NCI-H1694 treated with DMSO at 0.1 percent for 48 hours (cell line): ENCODE data around the gene MINDY3.

Source experiments
- DNase-seq: peaks from one replicate; lab custom pipeline; 2025; lab: John Stamatoyannopoulos, UW

MINDY3 gene

DNA sequence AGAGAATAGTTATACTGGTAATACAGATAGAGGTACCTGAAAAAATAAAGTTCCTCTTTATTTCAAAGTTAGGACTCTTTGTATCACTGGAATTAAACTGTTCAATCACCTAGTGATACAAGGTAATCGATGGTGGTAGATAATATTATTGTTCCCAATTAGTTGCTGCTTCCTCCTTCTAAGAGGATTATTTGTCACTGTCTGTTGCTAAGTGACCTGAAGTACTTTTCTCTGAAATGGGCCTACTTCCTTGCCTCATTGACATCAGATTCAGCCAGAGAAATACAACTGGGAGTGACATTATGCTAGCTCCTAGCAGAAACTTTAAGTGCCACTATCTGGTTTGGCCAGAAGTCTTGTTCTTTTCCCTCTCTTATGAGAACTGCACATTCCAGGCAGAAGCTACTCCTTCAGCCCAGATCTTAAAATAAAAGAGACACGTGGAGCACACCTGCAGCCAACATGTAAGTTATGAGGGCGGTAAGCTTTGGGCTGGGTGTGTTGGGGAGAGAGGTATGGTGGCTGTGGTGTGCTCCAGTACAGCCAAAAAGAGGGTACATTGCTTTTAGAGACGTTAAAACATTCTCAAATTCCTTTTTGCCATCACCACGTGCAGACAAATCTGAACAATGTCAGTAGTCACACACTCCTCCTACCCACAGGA lies 54.8 kb downstream of the MINDY3 start:
- DNase-seq, result no peak

DNA sequence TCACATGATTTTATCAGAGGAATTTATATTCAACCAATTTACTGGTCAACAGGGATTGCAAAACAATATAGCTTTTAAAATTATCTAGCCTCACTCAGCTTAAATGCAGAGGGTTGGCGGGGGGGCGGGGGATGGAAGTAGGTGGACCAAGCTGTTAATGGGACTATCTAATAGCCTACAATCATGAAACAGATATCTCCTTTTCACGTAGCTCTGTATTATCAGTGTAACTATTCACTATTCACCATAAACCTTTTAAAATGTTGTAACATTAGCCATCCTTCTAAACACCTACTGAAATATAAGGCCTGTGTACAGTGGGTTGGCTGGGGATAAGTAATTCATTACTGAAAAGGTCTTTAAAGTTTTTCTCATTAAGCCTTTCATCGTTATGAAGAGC lies 56.2 kb downstream of the MINDY3 start:
- no peak for DNase-seq

DNA sequence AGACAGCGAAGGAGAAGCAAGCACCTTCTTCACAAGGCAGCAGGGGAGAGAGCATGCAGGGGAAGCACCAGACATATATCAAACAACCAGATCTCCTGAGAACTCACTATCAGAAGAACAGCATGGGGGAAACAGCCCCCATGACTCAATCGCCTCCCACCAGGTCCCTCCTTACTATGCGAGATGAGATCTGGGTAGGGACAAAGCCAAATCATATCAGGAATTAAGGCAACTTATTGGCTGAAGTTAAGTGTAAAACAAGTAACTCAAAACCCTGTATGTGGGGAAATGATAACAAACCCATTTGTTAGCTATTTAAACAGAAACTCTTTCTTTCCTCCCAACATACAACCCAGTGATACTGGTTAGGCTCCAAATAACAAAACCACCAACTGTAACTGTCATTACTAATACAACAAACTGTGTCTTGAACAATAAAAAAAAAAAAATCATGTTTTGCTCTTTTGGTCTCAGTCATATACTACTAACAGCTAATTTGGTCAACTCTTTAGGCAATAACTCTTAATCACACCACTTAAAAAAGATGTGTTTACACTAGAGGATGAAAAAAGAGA lies 57.8 kb downstream of the MINDY3 start:
- no peak for DNase-seq

DNA sequence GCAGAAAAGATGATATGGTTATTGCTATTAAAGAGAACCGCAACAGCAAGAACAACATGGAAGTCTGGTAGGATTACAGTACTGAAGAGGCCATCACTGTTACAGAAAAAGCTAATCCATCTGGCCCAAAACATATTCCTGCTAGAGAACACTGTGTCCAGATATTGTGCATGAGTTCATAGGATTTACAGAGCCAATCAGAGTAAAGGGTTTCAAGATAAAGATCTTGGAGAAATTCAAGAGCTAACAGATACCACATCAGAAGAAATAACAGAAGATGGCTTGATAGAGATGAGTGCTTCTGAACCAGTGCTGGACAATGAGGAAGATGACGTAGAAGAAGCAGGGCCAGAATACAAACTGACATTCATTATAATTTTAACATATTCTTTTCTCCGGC lies 58.7 kb downstream of the MINDY3 start:
- DNase-seq, result no peak

DNA sequence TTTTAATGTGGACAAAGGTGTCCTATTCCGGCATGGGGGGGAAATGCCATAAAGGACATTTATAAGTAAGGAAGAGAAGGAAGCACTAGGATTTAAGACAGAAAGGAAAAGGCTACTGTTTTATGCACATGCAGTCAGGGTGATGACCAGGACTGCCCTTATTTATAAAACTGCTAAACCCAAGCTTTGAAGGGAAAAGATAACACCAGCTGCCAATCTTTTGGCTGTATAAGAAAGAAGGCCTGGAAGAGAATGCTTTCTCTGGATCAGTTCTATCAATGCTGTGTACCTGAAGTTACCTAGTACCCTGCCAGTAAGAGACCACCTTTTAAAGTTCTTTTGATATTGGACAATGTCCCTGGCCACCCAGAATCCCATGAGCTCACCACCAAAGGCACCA lies 59.2 kb downstream of the MINDY3 start:
- no peak for DNase-seq

DNA sequence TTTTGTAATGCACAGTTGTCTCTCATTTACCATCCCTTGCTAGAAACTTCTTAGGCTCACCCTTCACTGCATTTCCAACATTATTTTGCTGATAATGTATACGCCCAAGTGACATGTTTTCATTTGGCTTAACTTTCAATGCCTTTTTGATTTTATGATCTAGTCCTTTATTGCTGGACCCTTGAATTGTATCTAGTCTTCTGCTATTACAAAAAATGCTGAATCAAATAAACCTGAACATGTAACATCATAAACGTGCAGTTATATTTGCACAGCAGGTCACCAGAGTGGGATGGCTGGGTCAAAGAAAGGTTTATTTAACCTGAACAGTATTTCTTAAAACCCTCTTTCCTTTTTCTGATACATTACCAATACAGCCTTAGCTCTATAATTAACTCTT lies 63.0 kb downstream of the MINDY3 start:
- DNase-seq, result no peak

DNA sequence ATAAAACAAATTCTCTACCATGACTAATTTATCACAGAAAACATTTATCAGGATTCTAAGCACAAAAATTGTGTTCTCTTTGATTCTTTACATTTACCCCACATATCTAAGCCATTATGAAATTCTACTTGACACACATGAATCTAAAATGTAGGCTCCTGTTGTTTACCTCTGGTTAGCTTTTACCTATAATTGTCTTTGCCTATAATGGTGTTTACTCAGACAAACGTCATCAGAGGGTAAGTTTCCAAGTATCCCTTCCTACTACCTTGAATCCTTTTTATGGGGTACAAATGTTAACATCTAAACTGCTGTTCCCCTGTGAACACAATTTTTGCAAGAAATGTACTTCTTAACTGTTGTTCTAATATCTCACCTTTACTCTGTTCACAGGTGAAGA lies 63.5 kb downstream of the MINDY3 start:
- DNase-seq, result no peak

DNA sequence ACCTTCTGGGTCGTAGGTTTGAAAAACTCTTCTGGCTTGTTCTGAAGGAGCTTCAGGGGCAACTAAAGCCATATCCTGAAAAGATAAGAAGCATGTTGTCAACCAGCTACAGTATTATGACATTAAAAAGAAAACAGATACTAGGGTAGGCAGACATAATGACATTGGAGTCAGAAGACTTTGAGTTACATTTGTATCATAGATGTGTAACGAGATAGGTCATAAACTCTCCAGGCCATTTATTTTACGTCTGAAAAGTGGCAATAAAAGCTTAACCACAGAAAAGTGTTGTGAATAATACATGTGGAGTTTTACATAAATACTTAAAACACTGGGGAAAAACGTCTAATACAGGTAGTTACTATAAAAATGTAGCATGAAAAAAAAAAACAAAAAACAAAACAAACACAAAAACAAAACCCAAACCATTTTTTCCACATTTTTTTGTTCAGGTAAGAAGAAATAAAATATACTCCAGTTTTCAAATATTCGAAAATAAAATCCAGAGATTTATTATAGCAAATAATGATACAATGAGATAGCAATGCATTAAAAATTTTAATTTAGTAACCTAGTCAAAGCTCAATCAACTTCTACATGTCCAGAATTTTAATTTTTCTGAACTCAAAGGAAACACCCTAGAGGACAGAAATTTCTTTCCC lies 64.1 kb downstream of the MINDY3 start:
- no peak for DNase-seq

DNA sequence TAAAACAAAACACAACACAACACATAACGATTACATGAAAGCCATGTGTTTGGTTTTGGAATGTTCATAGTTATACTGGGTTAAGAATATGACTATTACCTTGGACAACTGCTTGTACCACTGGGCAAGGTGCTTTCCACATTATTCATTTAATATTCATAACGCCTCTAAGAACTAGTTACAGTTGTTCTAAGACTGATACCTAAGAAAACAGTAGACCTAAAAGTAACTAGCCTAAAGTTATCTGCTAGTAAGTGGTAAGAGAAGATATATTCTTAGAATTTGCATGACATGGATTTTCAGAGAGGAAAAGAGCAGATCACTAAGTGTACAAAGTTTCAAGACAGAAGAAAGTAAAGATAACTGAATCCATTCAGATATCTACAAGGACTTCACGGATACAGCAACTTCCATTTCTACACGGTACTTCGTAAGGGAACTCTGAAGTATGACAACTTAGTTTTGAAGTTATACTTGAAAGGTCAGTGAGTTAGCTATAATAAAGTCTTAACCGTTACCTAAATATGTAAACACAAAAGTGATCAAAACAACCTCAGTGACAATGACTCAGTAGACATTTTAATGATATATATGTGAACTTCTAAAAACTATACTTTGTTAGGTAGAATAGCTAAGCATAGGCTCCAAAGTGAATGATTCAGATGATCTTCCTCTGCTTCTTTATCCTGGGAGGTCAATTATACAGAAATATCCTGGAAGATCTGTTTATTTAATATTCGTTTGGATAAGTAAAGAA lies 65.1 kb downstream of the MINDY3 start:
- no peak for DNase-seq

DNA sequence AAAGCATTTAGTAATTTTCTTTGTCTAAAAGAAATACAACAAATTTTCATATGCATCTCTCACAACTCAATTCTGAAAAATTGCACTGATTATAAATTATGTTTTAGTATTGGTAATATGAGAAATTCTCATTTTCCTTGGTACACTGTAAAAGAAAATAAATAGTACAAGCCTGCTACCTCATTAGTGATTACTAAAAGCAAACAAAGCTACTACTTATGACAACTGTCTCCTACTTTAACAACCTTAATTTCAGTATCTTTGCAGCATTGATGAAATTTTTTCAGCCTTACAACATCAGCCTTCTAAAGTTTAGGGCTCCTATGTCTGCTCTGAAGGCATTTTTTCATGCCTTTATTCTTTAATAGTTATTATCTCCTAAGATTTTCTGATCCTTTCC lies 65.7 kb downstream of the MINDY3 start:
- DNase-seq, result no peak

DNA sequence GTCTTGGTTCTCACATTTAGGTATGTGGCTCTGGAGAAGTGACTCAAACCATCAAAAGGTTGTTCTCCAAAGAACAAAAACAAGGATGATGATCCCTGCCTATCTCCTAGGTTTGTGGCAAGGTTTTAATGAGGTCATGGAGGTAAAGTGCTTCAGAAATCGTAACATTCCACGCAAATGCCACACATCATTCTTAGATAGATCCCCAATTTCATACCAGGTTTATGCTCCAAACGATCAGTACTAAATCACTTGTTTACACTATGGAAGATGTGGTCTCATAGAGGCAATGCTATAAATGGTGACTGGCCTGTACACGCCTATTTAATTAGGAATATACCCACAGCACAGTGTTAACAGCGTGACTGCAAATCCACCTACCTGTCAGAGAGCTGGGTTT lies 66.6 kb downstream of the MINDY3 start:
- no peak for DNase-seq

DNA sequence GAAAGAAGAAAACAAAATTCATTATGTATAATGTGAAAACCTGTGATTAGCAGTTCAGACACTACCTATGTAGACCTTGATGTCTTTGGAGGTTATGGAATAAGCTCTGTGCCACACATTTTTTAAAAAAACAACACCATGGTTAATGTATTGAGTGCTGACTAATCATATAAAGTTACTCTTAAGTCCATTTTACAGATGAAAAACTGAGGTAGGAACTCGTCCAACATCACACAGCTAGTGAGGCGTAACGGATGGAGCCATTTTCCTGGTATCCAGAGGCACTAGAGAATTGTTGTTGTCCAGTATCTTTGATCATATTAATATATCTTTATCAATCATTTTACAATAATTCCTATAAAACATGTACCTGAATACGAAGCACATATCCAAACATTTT lies 67.5 kb downstream of the MINDY3 start:
- no peak for DNase-seq

DNA sequence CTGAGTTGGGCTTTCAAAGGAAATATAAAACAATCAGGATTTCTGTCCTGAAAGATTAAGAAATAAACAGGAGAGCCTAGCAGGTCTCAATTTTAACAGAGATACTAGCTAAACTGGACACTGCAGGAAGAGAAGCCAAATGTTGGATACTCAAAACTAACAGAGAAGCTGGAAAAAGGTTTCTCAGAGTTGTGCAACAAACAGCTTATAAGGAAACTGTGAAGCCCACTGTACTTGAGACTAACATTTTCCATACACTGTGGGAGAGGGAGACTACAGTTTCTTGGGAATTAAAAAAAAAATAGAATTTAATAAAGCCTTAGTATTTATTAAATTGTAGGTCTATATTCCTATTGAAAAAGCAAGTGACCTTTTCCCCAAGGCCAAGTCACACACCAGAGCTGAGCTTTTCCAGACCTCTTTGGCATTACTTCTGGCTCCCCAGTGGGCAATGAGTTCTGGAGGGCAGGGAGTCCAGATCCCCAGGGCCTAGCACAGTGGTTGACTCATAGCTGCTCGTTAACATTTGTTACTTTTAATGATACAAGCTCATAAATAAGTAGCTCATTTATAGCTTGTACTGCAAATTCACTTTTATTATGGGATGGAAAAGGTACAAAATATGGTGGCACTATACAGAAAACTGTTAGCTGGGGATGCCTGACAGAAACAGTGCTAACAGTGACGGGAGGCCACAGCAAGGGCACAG lies 68.3 kb downstream of the MINDY3 start:
- DNase-seq, result no peak

DNA sequence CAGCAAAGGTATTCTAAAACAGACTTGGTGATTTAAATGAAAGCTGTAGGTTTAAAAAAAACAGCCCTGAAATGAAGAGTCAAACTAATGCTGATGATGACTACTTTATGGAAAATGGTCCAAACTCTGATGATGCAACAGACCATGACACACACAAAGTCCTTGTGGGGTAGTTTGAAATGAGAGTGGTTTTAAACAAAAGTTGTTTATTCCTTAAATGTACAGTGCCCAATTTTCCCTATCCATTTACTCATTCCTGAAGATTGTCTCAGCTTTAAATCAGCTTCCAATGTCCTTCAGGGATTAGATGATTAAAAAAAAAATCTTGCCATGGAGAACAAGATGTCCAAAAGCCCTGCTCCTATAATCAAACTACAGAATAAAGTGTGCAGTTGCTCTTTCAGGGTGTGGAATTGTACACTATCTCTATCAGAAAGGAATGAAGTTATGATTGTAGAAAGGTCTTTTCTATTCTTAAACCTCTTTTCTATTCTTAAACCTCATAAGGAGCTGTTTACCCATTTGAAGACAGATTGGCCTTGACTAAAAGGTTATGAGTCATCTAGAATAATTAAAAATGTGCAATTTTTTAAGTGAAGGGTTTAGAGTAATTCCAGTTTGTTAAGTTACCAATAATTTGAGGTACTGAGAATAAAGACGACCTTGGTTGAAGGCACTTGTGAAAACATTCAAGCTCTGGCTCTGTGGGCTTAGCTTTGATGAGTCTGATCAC lies 70.3 kb downstream of the MINDY3 start:
- no peak for DNase-seq

DNA sequence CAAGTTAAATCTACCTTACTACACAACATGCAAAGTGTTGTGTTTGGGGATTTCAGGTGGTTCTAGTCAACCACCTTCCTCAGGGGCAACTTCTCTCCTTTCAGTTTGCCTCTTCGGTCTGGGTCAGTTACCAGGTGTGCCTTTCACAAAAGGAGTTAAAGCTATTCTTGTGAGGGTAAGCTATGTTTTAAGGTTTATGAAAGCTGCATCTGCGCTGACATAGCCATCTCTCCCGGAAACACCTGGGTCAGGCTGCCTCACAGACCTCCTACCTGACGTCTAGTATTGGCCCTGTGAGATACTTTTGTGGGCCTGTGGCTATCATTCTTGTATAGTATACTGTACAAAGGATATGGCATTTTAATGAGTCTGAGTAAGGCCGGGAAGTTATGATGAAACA lies 72.9 kb downstream of the MINDY3 start:
- no peak for DNase-seq

DNA sequence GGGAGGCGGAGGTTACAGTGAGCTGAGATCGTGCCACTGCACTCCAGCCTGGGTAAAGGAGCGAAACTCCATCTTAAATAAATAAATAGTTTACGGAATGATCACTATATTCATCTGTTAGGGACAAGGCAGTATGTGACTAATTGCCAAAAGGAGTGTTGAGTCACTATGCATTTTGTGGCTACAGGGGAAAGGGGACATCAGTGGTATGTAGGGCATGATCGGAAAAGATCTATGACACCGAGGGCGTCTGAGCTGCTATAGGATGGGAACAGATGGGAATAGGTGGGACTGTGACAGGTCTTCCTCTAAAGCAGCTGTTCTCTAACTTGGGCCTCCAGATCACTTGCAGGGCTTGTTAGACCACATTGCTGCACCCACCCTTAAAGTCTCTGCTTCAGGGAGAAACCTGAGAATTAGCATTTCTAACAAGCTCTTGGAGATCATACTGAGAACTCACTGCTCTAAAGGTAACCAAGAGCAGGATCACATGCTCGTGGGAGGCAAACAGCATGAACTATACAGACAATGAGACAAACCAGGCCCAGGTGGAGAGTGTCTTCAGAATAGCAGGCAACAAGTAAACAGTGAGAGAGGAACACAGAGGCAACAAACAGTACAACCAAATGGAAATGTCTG lies 75.5 kb downstream of the MINDY3 start:
- DNase-seq, result no peak

DNA sequence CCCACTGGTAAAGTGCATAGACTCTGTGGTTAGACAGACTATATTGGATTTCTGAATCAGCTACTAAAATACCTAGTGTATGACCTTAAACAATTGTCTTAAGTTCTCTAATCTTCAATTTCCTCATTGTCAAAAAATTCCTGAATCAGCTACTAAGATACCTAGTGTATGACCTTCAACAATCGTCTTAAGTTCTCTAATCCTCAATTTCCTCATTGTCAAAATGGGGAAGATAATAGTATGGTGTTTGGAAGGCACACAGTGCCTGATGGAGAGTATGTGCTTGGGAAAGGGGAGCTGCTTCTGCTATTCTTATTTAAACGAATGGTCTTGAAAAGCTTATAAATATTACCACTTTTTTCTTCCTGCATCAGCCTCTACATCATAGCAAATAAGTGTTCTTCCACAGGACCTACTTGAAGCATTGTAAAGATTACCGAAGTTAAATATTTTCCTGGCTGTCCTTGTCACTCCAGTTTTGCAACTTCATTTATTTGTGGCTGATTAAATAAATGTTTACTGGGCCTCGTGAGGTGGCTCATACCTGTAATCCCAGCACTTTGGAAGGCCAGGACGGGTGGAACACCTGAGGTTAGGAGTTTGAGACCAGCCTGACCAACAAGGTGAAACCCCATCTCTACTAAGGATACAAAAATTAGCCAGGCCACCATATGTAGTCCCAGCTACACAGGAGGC lies 76.2 kb downstream of the MINDY3 start:
- DNase-seq, result no peak

DNA sequence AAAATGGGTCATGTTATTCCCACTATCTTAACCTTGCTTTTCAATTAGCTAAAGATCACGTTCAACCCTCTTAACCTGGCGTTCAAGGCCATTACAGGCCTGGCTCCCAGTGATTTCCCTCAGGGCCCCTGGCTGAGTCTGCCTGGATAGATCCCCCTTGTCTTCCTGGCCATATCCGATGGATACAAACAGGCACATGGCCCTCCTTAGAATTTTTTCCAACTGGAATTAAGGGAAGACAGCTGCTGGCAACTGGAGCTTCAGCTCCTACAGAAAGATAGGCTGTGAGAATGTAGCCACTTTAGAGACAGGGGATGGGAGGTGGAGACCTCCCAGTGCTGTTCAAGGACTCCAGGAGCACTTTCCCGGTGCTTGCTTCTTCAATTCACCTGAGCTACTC lies 77.5 kb downstream of the MINDY3 start:
- DNase-seq, result no peak

DNA sequence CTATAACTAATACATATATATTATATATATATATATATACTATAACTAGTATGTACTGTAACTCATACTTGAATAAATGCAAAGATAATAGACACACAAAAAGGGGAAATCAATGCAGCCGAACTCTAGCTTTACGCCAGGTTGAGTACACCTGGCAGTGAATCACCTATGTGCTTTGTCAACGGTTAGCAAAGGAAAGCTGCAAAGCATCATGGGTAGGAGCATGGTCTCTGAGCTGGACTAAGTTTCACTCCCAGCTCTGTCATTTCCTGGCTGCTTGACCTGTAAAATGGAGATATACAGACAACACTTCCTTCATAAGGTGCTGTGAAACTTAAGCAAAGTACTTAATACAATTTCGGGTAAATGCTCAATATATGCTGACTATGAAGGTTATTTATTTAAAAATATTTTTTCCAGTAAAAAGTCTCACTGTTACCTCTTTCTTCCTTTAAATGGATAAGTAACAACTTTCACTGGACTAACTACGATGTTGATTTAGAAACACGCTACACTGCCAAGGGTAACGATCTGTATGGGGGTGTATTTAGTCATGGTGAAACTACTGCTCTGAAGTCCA lies 78.8 kb downstream of the MINDY3 start:
- no peak for DNase-seq
